NB4 (cell line): ENCODE data around the gene SGCD.

Source experiments
- CTCF ChIP-seq: IDR thresholded peaks from one replicate; pipeline ENCODE4 v1.5.1; 2012; ENCODE audit warnings: low read depth, low read length
- MAX ChIP-seq: IDR thresholded peaks from 2 replicates; pipeline ENCODE4 v1.6.1; 2011; ENCODE audit warnings: low read depth, low read length
- POLR2A ChIP-seq: IDR thresholded peaks from 2 replicates; pipeline ENCODE4 v1.6.1; 2011; ENCODE audit warnings: mild to moderate bottlenecking; ENCODE audit not compliant: insufficient read length; ENCODE audit errors: extremely low read depth

DNA sequence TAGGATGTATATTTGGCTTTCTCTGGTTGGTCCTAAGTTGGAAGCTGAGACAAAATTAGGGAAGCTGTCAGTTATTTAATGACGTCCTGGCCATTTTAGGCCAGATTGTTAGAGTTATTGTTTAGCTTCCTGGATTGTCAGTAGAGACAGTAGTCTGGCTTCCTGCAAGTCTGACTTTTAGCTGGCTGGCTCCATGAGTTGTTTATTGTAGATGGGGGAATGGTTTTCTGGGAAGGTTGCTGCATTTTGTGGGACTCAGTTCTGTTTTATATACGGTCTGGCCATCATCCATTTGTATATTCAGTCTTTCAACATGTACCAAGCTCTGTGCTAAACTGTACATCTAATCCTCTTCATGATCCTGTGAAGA, 68.3 kb downstream of the SGCD start:
- no peak for TF ChIP-seq POLR2A
- no peak for TF ChIP-seq MAX
- TF ChIP-seq CTCF, result no peak
